ENCODE results near the gene FAM168A.

The FAM168A gene

DNA sequence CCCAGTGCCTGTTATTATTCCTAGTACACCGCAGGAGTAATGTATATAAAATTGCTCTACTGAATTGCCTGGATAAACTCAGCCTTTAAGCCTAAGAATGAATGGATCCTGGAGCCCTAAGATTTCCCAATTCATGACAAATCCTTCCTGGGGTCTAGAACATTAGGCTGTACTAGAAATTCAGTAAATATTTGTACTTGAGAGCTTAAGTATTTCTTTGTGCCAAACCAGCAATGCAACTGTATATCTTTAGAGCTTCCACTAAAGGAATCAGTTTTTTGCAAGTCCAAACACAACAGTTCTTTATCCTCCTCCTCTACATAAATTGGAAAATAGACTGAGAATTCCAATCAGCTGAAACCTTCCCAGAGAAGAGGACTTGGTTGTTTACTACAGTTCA lies 65.6 kb downstream of the FAM168A start:
- DNase-seq (ENCODE audit: low read depth) = no peak
- TF ChIP-seq, protein P1, sequence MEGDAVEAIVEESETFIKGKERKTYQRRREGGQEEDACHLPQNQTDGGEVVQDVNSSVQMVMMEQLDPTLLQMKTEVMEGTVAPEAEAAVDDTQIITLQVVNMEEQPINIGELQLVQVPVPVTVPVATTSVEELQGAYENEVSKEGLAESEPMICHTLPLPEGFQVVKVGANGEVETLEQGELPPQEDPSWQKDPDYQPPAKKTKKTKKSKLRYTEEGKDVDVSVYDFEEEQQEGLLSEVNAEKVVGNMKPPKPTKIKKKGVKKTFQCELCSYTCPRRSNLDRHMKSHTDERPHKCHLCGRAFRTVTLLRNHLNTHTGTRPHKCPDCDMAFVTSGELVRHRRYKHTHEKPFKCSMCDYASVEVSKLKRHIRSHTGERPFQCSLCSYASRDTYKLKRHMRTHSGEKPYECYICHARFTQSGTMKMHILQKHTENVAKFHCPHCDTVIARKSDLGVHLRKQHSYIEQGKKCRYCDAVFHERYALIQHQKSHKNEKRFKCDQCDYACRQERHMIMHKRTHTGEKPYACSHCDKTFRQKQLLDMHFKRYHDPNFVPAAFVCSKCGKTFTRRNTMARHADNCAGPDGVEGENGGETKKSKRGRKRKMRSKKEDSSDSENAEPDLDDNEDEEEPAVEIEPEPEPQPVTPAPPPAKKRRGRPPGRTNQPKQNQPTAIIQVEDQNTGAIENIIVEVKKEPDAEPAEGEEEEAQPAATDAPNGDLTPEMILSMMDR (IDR thresholded peaks at IDR 0.05; ENCODE audit: low read depth, low read length, missing control alignments) = no peak
- H3K4me3 ChIP-seq (ENCODE audit: low read depth, low read length) = no peak overlapping the region

DNA sequence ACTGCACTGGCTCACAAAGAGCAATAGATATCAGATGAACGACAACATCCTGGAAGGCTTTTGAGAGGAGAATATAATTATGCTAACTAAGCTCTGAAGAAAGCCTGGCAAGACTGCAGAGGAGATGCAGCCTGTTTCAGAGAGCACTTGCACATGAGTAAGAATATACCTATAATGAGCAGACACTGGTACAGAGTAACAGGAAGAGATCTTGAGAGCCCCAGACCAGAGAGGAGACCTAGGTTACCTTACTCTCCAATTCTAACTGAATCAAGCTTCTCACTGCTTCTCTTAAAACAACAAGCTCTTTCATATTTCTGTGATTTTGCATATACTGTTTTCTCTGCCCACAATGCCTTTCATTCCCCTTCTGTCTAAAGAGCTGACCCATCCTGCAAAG lies 66.5 kb downstream of the FAM168A start:
- no peak overlapping the region for H3K4me3 ChIP-seq (ENCODE audit: low read depth, low read length)
- TF ChIP-seq, protein P1 (IDR thresholded peaks at IDR 0.05; ENCODE audit: low read depth, low read length, missing control alignments) = no peak
- no peak for DNase-seq (ENCODE audit: low read depth)

DNA sequence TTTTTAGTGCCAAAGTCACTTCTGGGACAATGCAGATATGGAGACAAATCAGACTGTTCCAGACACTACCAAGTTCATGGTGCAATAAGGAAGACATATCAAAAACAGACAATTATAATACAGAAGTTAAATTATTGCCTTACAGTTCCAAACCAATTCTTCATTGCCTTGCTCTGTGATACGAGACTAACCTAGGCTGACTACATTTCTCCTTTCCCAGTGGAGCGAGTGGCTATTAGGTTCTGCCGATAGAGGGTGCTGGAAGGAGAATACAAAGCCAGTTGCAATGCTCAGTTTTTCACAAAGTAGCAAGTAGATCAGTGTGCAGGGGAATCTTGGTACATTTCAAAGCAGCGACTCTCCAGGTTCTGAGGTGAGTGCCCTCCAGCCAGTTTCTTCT lies 67.8 kb downstream of the FAM168A start:
- DNase-seq (ENCODE audit: low read depth) = no peak
- no peak overlapping the region for H3K4me3 ChIP-seq (ENCODE audit: low read depth, low read length)
- TF ChIP-seq, protein P1 (IDR thresholded peaks at IDR 0.05; ENCODE audit: low read depth, low read length, missing control alignments) = no peak

DNA sequence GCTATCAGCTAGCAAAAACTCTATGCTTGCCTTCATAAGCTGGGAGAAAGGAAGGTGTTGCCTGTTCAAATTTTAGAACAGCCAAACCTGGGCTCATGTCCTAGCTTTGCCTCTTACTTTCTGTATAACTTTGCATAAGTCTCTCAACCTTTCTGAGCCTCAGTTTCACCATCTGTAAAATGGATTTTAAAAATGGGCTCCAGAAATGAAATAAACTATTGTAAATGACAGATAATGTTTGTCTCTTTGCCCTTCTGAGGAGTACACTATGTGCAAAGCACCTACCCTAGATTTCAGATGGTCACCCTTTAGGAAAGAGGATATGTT lies 68.7 kb downstream of the FAM168A start:
- H3K4me3 ChIP-seq (ENCODE audit: low read depth, low read length) = no peak overlapping the region
- TF ChIP-seq, protein P1 (IDR thresholded peaks at IDR 0.05; ENCODE audit: low read depth, low read length, missing control alignments) = no peak
- no peak for DNase-seq (ENCODE audit: low read depth)

DNA sequence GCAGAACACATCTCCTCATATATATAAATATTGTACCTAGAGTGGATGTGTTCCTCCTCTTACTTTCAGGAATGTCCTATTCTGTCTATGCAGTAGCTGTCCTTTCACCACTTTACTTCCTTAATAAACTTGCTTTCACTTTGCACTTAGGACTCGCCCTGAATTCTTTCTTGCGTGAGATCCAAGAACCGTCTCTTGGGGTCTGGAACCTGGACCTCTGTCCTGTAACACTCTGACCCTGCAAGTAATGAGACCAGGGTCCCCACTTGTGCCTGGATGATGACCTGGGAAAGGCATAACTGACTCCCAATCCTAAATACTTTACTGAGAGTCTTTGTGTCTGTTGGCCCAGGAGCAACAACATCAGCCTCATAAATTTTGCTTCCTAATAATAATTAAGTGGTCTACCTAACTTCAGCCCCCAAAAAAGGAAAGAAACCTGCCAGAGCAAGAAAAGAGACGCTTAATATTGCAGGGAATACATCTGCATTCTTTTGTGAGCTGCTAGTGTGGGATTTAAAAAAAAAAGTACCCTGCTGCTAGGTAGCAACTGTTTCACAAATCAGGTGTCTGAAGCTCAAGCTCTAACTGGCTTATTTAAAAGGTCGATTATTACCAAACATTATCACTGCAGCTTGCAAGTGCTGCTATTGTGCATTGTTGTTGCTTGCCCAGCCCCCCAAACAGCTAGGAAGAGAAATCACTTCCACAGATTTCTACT lies 69.3 kb downstream of the FAM168A start:
- no peak for DNase-seq (ENCODE audit: low read depth)
- TF ChIP-seq, protein P1 (IDR thresholded peaks at IDR 0.05; ENCODE audit: low read depth, low read length, missing control alignments) = no peak
- H3K4me3 ChIP-seq (ENCODE audit: low read depth, low read length) = no peak overlapping the region

DNA sequence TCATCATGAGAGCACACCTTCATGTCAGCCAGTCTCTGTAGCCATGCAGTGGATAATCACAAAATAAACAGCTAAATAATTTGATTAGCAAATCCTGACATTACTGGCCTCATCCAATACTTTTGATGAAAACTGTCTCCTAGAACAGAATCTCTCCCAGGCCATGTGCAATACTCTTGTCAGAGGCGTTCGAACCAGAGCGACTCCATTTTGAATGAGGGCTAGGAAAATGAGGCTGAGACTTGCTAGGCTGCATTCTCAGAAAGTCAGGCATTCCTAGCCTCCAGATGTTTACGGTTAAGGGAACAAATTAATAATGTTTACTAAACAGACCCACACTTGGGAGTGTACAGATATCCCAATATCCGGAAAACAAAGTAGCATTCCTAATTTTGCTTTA lies 69.9 kb downstream of the FAM168A start:
- DNase-seq (ENCODE audit: low read depth) = no peak
- TF ChIP-seq, protein P1 (IDR thresholded peaks at IDR 0.05; ENCODE audit: low read depth, low read length, missing control alignments) = no peak
- no peak overlapping the region for H3K4me3 ChIP-seq (ENCODE audit: low read depth, low read length)

DNA sequence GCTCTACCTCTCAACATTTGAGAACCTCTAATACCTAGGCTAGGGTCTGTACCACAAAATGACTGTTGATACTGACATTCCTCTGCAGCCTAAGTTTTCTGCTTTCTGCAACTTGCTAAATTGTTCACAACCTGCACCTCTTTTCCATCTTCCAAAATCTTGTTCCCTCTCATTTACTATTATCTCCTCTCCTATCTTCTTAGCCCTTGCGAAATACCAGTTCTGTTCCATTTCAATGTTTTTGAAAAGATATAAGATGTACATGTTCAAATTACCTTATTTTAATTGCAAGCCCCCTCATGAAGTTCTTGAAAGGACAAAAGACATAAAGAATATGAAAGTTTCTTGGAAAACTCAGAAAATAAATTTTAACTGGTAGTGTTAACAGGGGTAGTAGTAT lies 72.3 kb downstream of the FAM168A start:
- TF ChIP-seq, protein P1 (IDR thresholded peaks at IDR 0.05; ENCODE audit: low read depth, low read length, missing control alignments) = no peak
- DNase-seq (ENCODE audit: low read depth) = no peak
- no peak overlapping the region for H3K4me3 ChIP-seq (ENCODE audit: low read depth, low read length)

Measured in GM12864 (cell line).